Heart left ventricle (tissue), 16 donors: ENCODE results near the gene MX2. TPM values are rescaled to one million over a fixed set of nuclear protein-coding genes. Genes with fewer than 3 reads are reported as not detected.
A peak's percentile ranks its signal among the peaks of the same experiment; 100 is the strongest.

Experiments
- ATAC-seq, 4 donors: fragments of 200-7000 bp; cut with Tn5 transposase; one replicate each; pipeline ENCODE4 v1.9.1; 2020 to 2022; ENCODE audit warnings: moderate library complexity in 4 of 4, mild to moderate bottlenecking in 3 of 4, moderate number of reproducible peaks in 1 of 4
- DNase-seq, 5 donors: peaks; one replicate each; pipeline ENCODE4 v3.0.0-alpha.2; 2020
- H3K27ac ChIP-seq, 12 donors: fragments of 200-600 bp; sonication (generic) in 4 of 12; one replicate each; pipeline versions ENCODE4 v1.5.0 to v1.8.0; 2016 to 2022; ENCODE audit warnings: mild to moderate bottlenecking in 2 of 12
- H3K27me3 ChIP-seq, 9 donors: fragments of 200-600 bp; sonication (generic) in 2 of 9; one replicate each; pipeline versions ENCODE4 v1.5.1 to v1.8.0; 2016 to 2022; ENCODE audit warnings: mild to moderate bottlenecking in 3 of 9
- H3K36me3 ChIP-seq, 9 donors: fragments of 200-600 bp; sonication (generic) in 2 of 9; one replicate each; pipeline versions ENCODE4 v1.5.0 to v1.8.0; 2018 to 2022; ENCODE audit warnings: mild to moderate bottlenecking in 2 of 9
- H3K4me1 ChIP-seq, 12 donors: fragments of 200-600 bp; sonication (generic) in 4 of 12; one replicate each; pipeline versions ENCODE4 v1.5.0 to v1.8.0; 2016 to 2022; ENCODE audit warnings: mild to moderate bottlenecking in 3 of 12
- H3K4me3 ChIP-seq, 12 donors: fragments of 200-600 bp; sonication (generic) in 4 of 12; one replicate each; pipeline versions ENCODE4 v1.5.0 to v1.8.0; 2017 to 2022; ENCODE audit warnings: mild to moderate bottlenecking in 9 of 12, moderate library complexity in 4 of 12
- H3K9me3 ChIP-seq, 12 donors: fragments of 200-600 bp; sonication (generic) in 4 of 12; one replicate each; pipeline versions ENCODE4 v1.5.0 to v1.8.0; 2016 to 2022; ENCODE audit warnings: mild to moderate bottlenecking in 1 of 12
- POLR2A ChIP-seq, 2 donors: fragments of 450-650 bp; IDR thresholded peaks; one replicate each; pipeline ENCODE4 v1.6.1; 2017; ENCODE audit warnings: antibody characterized with exemption in 2 of 2, mild to moderate bottlenecking in 2 of 2, moderate library complexity in 2 of 2
- WGBS, 4 donors: extraction: QIAGEN DNeasy Blood & Tissue Kit in 2 of 4; methylation state at CpG; one replicate each; pipeline versions ENCODE4 v1.1.5 to v1.1.7; 2013 to 2018; 5-methylcytosine and 5-hydroxymethylcytosine counted together
- intact Hi-C, 10 donors: fragments of 100-400 bp; cut with DNase I; formaldehyde crosslinking; loops; one replicate each; pipeline versions ENCODE4 v1.11.1 to v1.14.2; 2022
- polyA plus RNA-seq, 2 donors: library from polyadenylated mRNA; stranded (reverse); fragments of 200-250 nt; gene quantifications; one replicate each; pipeline ENCODE4 v1.2.3, GENCODE V29; 2013
- total RNA-seq, 9 donors: library from RNA; depleted of rRNA in 2 of 9; stranded (reverse); fragments of >200 nt in 2 of 9; fragmentation: NEBNext Ultra II Directional in 3 of 9; extraction: Animal tissue kit (Norgen Biotek cat#: 25700) in 3 of 9; gene quantifications; one replicate each; pipeline versions ENCODE4 v1.1.0 to v1.2.4, GENCODE V29; 2016 to 2023
- TF ChIP-seq, protein P1 (sequence below), 12 donors: fragments of 200-600 bp; sonication (generic) in 4 of 12; IDR thresholded peaks; one replicate each; pipeline versions ENCODE4 v1.5.0 to v1.8.0; 2018 to 2022; ENCODE audit warnings: antibody characterized with exemption in 12 of 12, mild to moderate bottlenecking in 5 of 12
- donor health status: ischemic (EF 13 %, LVEDD 7.1; RV severe dilation, severe dysfunction).
- donor health status: healthy with polysubstance abuse.
- donor health status: DM: no; HTN: yes; CAD: no.
- donor health status: DM: no; HTN: no; CAD: no.
- donor health status: ischemic (EF 25% LVEDD 6.9; RV normal size, moderate dysfunction).
- donor health status: ischemic (EF 25% LVEDD 5.7; RV mildly dilated, moderate dysfunction).
- donor health status: healthy.
- donor health status: DM: yes; HTN: yes; CAD: no.
- donor health status: ischemic (EF 35%, LVEDD 5.7; RV mildly dilated, moderate dysfunction).
- donor health status: nonischemic (EF 11% LVEDD 7.7; RV severe dilation, severe dysfunction).
- donor health status: DM: yes; HTN: yes; CAD: no.
- donor health status: PGD.
- donor health status: ischemic (EF 29% LVEDD 5.4; RV normal size, mild dysfunction).
- donor health status: nonischemic (EF 23%, LVEDD 6.1; RV moderate dilation, normal function).

The MX2 gene
- total and polyA plus RNA-seq, 11 donors: 3.2 to 23.3 (median 5.7) TPM

DNA sequence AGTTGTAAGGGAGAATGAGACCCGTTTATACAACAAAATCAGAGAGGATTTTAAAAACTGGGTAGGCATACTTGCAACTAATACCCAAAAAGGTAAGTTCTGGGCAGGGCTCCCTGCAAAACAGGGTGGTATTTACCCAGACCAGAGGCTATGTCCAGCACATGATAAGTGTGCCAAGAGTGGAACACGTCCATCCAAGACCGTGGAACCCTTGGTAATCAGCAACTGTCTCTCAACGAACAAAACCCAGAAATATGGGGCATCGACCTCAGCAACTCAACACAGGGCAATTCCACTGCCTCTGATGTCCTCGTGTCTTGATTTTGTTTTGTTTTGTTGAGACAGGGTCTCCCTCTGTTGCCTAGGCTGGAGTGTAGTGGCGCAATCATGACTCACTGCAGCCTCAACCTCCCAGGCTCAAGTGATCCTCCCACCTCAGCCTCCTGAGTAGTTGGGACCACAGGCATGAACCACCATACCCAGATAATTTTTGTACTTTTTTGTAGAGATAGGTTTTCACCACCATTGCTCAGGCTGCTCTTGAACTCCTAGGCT, 37.5 kb downstream of the MX2 start:
- H3K27me3 ChIP-seq: no peaks in the 10 kb centered on the region
- TF ChIP-seq POLR2A (IDR thresholded peaks at IDR 0.05): no peak
- TF ChIP-seq, protein P1, sequence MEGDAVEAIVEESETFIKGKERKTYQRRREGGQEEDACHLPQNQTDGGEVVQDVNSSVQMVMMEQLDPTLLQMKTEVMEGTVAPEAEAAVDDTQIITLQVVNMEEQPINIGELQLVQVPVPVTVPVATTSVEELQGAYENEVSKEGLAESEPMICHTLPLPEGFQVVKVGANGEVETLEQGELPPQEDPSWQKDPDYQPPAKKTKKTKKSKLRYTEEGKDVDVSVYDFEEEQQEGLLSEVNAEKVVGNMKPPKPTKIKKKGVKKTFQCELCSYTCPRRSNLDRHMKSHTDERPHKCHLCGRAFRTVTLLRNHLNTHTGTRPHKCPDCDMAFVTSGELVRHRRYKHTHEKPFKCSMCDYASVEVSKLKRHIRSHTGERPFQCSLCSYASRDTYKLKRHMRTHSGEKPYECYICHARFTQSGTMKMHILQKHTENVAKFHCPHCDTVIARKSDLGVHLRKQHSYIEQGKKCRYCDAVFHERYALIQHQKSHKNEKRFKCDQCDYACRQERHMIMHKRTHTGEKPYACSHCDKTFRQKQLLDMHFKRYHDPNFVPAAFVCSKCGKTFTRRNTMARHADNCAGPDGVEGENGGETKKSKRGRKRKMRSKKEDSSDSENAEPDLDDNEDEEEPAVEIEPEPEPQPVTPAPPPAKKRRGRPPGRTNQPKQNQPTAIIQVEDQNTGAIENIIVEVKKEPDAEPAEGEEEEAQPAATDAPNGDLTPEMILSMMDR (IDR thresholded peaks at IDR 0.05): no peak
- intact Hi-C loops: no loop called here
- no peaks in the 10 kb centered on the region for H3K9me3 ChIP-seq
- no peak overlapping the region for H3K27ac ChIP-seq
- H3K36me3 ChIP-seq: peaks cover 0 to 98% (median 75%) of the 10 kb centered on the region in 9 donors
- ATAC-seq (no peak), DNase-seq (no peak)
- WGBS, 4 donors: 83 to 93% (median 91%) methylated on average over 7 of the region's 7 CpGs
- H3K4me3 ChIP-seq: no peak overlapping the region
- peaks cover 0 to 25% (median 0%) of the 10 kb centered on the region in 12 donors for H3K4me1 ChIP-seq

- H3K9me3 ChIP-seq: no peaks in the 10 kb centered on the region
- H3K27me3 ChIP-seq: no peaks in the 10 kb centered on the region
- ATAC-seq (no peak), DNase-seq (peak in 1 of 5 donors; percentile 10)
- H3K27ac ChIP-seq: no peak overlapping the region
- peaks cover 0 to 100% (median 70%) of the 10 kb centered on the region in 9 donors for H3K36me3 ChIP-seq
- TF ChIP-seq, protein P1 (IDR thresholded peaks at IDR 0.05): no peak
- no peak for TF ChIP-seq POLR2A (IDR thresholded peaks at IDR 0.05)
- whole genome bisulfite sequencing, 4 donors: 93 to 96% (median 94%) methylated on average over 11 of the region's 11 CpGs
- intact Hi-C loops: loop anchor here in 1 of 10 donors (5.0 kb wide), 1 partner anchor 35 kb away; no protein-coding TSS in a partner anchor
- peaks cover 0 to 18% (median 0%) of the 10 kb centered on the region in 12 donors for H3K4me1 ChIP-seq
- H3K4me3 ChIP-seq: no peak overlapping the region
Measured at GRCh38 chr21:41402231-41402630, 40.4 kb downstream of the MX2 start.

GRCh38 chr21:41402796-41403195, 41.0 kb downstream of the MX2 start:
- DNase-seq (peak in 1 of 5 donors; percentile 19), ATAC-seq (no peak)
- Histone ChIP-seq H3K36me3 (peaks cover 0 to 100% (median 70%) of the 10 kb centered on the region in 9 donors), H3K4me3 (no peak overlapping the region), H3K9me3 (no peaks in the 10 kb centered on the region), H3K4me1 (peaks cover 0 to 13% (median 0%) of the 10 kb centered on the region in 12 donors), H3K27ac (no peak overlapping the region), H3K27me3 (no peaks in the 10 kb centered on the region)
- whole genome bisulfite sequencing, 4 donors: 93 to 94% (median 93%) methylated on average over 10 of the region's 10 CpGs
- intact Hi-C loops: loop anchor here in 1 of 10 donors (5.0 kb wide), 1 partner anchor 35 kb away; no protein-coding TSS in a partner anchor
- TF ChIP-seq POLR2A (IDR thresholded peaks at IDR 0.05): no peak
- TF ChIP-seq, protein P1 (IDR thresholded peaks at IDR 0.05): no peak

- Histone ChIP-seq H3K27me3 (no peaks in the 10 kb centered on the region), H3K4me3 (no peak overlapping the region), H3K36me3 (peaks cover 0 to 100% (median 71%) of the 10 kb centered on the region in 9 donors), H3K27ac (no peak overlapping the region), H3K4me1 (peaks cover 0 to 8% (median 0%) of the 10 kb centered on the region in 12 donors), H3K9me3 (no peaks in the 10 kb centered on the region)
- 84 to 94% (median 89%) methylated on average over 2 to 9 of the region's 9 CpGs for WGBS, 4 donors
- intact Hi-C loops: loop anchor here in 1 of 10 donors (5.0 kb wide), 1 partner anchor 34 kb away; no protein-coding TSS in a partner anchor
- TF ChIP-seq POLR2A (IDR thresholded peaks at IDR 0.05): no peak
- TF ChIP-seq, protein P1 (IDR thresholded peaks at IDR 0.05): no peak
- ATAC-seq: no peak
- no peak for DNase-seq
Measured at GRCh38 chr21:41403331-41403730, 41.5 kb downstream of the MX2 start.
